OCI-LY1 (cell line): ENCODE data around the gene FARS2.

Experiments used
- CTCF ChIP-seq: fragments of 200-600 bp; sonication (generic), shearing (Covaris generic); IDR thresholded peaks from 2 replicates; pipeline ENCODE4 v1.5.1; 2017; ENCODE audit warnings: mild to moderate bottlenecking, antibody characterized with exemption, low read length, moderate library complexity, mixed read lengths
- EZH2 ChIP-seq: fragments of 200-600 bp; sonication (generic), shearing (Covaris generic); IDR thresholded peaks from 2 replicates; pipeline ENCODE4 v1.8.0; 2017; ENCODE audit warnings: borderline replicate concordance, mixed run types, mild to moderate bottlenecking, antibody characterized with exemption, low read length, moderate library complexity, mixed read lengths

- TF ChIP-seq CTCF (no peak), EZH2 (no peak)
These were observed 252.1 kb downstream of the FARS2 start for GRCh38 chr6:5513408-5513807.
